PC-3 (cell line): ENCODE measurements around the gene WDR7. TPM values are rescaled to one million over a fixed set of nuclear protein-coding genes. Genes with fewer than 3 reads are reported as not detected.
A peak's percentile ranks its signal among the peaks of the same experiment; 100 is the strongest.

Experiments used
- ATAC-seq: fragments of 200-7000 bp; cut with Tn5 transposase; 2 replicates; pipeline ENCODE4 v1.9.1; 2020; ENCODE audit warnings: mild to moderate bottlenecking, moderate library complexity
- BruUV-seq: library from RNA; stranded (reverse); fragments of 400-500 nt; replicated peaks from 2 replicates; lab custom pipeline; 2021; lab: Mats Ljungman, UMichigan
- CTCF ChIA-PET: fragments of 300-600 bp; sonication (Branson Sonifier 250); formaldehyde crosslinking; loops from one replicate; lab custom pipeline; 2022; ENCODE audit warnings: antibody characterized with exemption; lab: Charles Lee
- POLR2A ChIA-PET: fragments of 300-600 bp; sonication (Branson Sonifier 250); formaldehyde crosslinking; loops from one replicate; lab custom pipeline; 2022; ENCODE audit warnings: antibody characterized with exemption; ENCODE audit not compliant: unreplicated experiment; lab: Charles Lee
- DNase-seq: peaks from one replicate; pipeline ENCODE4 v3.0.0-alpha.2; 2015
- H2AFZ ChIP-seq: fragments of 300-600 bp; sonication (generic); 2 replicates; pipeline ENCODE4 v1.6.0; 2016; ENCODE audit warnings: antibody characterized with exemption, low read length
- H3F3A ChIP-seq: fragments of 300-600 bp; sonication (generic); one replicate; pipeline ENCODE4 v1.6.0; 2017; ENCODE audit warnings: antibody characterized with exemption, low read length, control low read depth, mild to moderate bottlenecking; ENCODE audit not compliant: unreplicated experiment
- H3K27ac ChIP-seq: fragments of 300-600 bp; sonication (generic); 2 replicates; pipeline ENCODE4 v1.5.1; 2016; ENCODE audit warnings: mild to moderate bottlenecking, low read length
- H3K27me3 ChIP-seq: fragments of 300-600 bp; sonication (generic); 2 replicates; pipeline ENCODE4 v1.6.1; 2016; ENCODE audit warnings: low read length, mixed read lengths
- H3K36me3 ChIP-seq: fragments of 300-600 bp; sonication (generic); 2 replicates; pipeline ENCODE4 v1.6.1; 2016; ENCODE audit warnings: low read depth, mixed run types, low read length, mixed read lengths
- H3K4me1 ChIP-seq: fragments of 300-600 bp; sonication (generic); 2 replicates; pipeline ENCODE4 v1.5.1; 2016; ENCODE audit warnings: low read length; ENCODE audit not compliant: insufficient read depth
- H3K4me2 ChIP-seq: fragments of 300-600 bp; sonication (generic); 2 replicates; pipeline ENCODE4 v1.6.0; 2016; ENCODE audit warnings: low read length
- H3K4me3 ChIP-seq: fragments of 300-600 bp; sonication (generic); 2 replicates; pipeline ENCODE4 v1.5.1; 2016; ENCODE audit warnings: mild to moderate bottlenecking, low read length, mixed read lengths
- H3K79me2 ChIP-seq: fragments of 300-600 bp; sonication (generic); 2 replicates; pipeline ENCODE4 v1.6.1; 2017; ENCODE audit warnings: low read length, mixed read lengths
- H3K9ac ChIP-seq: fragments of 300-600 bp; sonication (generic); 2 replicates; pipeline ENCODE4 v1.6.0; 2016; ENCODE audit warnings: mild to moderate bottlenecking, low read length
- H3K9me2 ChIP-seq: fragments of 300-600 bp; sonication (generic); replicated peaks from 2 replicates; pipeline ENCODE4 v1.6.1; 2016; ENCODE audit warnings: mixed run types, low read length, mixed read lengths
- H3K9me3 ChIP-seq: fragments of 300-600 bp; sonication (generic); 2 replicates; pipeline ENCODE4 v1.6.1; 2016; ENCODE audit warnings: low read length, mixed read lengths
- H4K20me1 ChIP-seq: fragments of 300-600 bp; sonication (generic); 2 replicates; pipeline ENCODE4 v1.6.1; 2016; ENCODE audit warnings: low read length, mixed read lengths
- CTCF ChIP-seq: fragments of 300-600 bp; sonication (generic); conservative IDR thresholded peaks from 2 replicates; pipeline ENCODE4 v1.5.1; 2017; ENCODE audit warnings: antibody characterized with exemption, low read depth, mild to moderate bottlenecking, low read length
- EZH2 ChIP-seq: fragments of 300-600 bp; sonication (generic); IDR thresholded peaks from one replicate; pipeline ENCODE4 v1.6.1; 2017; ENCODE audit warnings: antibody characterized with exemption, mild to moderate bottlenecking, low read length; ENCODE audit not compliant: unreplicated experiment
- EZH2phosphoT487 ChIP-seq: fragments of 300-600 bp; sonication (generic); IDR thresholded peaks from 2 replicates; pipeline ENCODE4 v1.6.1; 2018; ENCODE audit warnings: mild to moderate bottlenecking, antibody characterized with exemption, low read length, borderline replicate concordance
- intact Hi-C: fragments of 100-400 bp; cut with micrococcal nuclease; formaldehyde crosslinking; loops from 2 replicates; pipeline ENCODE4 v1.9.0; 2023
- total RNA-seq: library from RNA; depleted of rRNA; stranded (reverse); fragments of >200 nt; gene quantifications from 2 replicates; pipeline ENCODE4 v1.2.3, GENCODE V29; 2014

WDR7 gene
- total RNA-seq, 1 experiment from 2014 or later: 16.0 TPM

GRCh38 chr18:56789889-56790180, 138.7 kb downstream of the WDR7 start:
- Histone ChIP-seq H3K4me3 (no peak overlapping the region), H3K9ac (no peak overlapping the region), H3K27me3 (no peaks in the 10 kb centered on the region), H3F3A (no peaks in the 10 kb centered on the region), H3K9me3 (no peaks in the 10 kb centered on the region), H4K20me1 (no peaks in the 10 kb centered on the region), H3K9me2 (no peaks in the 10 kb centered on the region), H3K79me2 (no peaks in the 10 kb centered on the region), H3K36me3 (no peaks in the 10 kb centered on the region), H3K27ac (no peak overlapping the region), H3K4me1 (no peaks in the 10 kb centered on the region), H2AFZ (no peak overlapping the region), H3K4me2 (no peak overlapping the region)
- ATAC-seq: no peak
- no TSS peak for BruUV-seq
- CTCF ChIA-PET: no interaction called here
- no peak for DNase-seq
- TF ChIP-seq EZH2phosphoT487 (no peak), CTCF (peak; percentile 33; the same call in 1 of the 2 replicates), EZH2 (no peak)
- POLR2A ChIA-PET: no interaction called here
- intact Hi-C loops: no loop called here

GRCh38 chr18:56795381-56795780, 144.2 kb downstream of the WDR7 start:
- intact Hi-C loops: loop anchor here (5.0 kb wide), 1 partner anchor 33 kb away; no protein-coding TSS in a partner anchor

GRCh38 chr18:56799756-56800155, 148.6 kb downstream of the WDR7 start:
- TF ChIP-seq CTCF (no peak), EZH2phosphoT487 (no peak), EZH2 (no peak)
- H3K4me1 ChIP-seq: peaks cover 24% of the 10 kb centered on the region
- intact Hi-C loops: loop anchor here (5.0 kb wide), 1 partner anchor 37 kb away; no protein-coding TSS in a partner anchor
- ATAC-seq (peak; percentile 82), DNase-seq (peak; percentile 39)
- BruUV-seq: no TSS peak
- no peak overlapping the region for H3K4me3 ChIP-seq
- H3K4me2 ChIP-seq: peak overlapping the region; percentile 53
- H3K27me3 ChIP-seq: no peaks in the 10 kb centered on the region
- POLR2A ChIA-PET: no interaction called here
- H3K9ac ChIP-seq: no peak overlapping the region
- no peak overlapping the region for H3K27ac ChIP-seq
- no peaks in the 10 kb centered on the region for H3K9me2 ChIP-seq
- H3K79me2 ChIP-seq: no peaks in the 10 kb centered on the region
- no peak overlapping the region for H2AFZ ChIP-seq
- no peaks in the 10 kb centered on the region for H3K36me3 ChIP-seq
- no peaks in the 10 kb centered on the region for H4K20me1 ChIP-seq
- H3F3A ChIP-seq: no peaks in the 10 kb centered on the region
- H3K9me3 ChIP-seq: no peaks in the 10 kb centered on the region
- CTCF ChIA-PET: no interaction called here

More at GRCh38 chr18:56795381-56795780, 144.2 kb downstream of the WDR7 start:
- no peak for TF ChIP-seq EZH2
- TF ChIP-seq EZH2phosphoT487: no peak
- no peak for TF ChIP-seq CTCF
- H3K9me2 ChIP-seq: no peaks in the 10 kb centered on the region
- no peak overlapping the region for H3K9ac ChIP-seq
- no peaks in the 10 kb centered on the region for H3K79me2 ChIP-seq
- peaks cover 24% of the 10 kb centered on the region for H3K4me1 ChIP-seq
- H3F3A ChIP-seq: no peaks in the 10 kb centered on the region
- H3K9me3 ChIP-seq: no peaks in the 10 kb centered on the region
- no peak overlapping the region for H3K4me3 ChIP-seq
- no peak for ATAC-seq
- peak; percentile 10 for DNase-seq
- ChIA-PET POLR2A (no interaction called here), CTCF (no interaction called here)
- H2AFZ ChIP-seq: no peak overlapping the region
- H3K27ac ChIP-seq: no peak overlapping the region
- H3K4me2 ChIP-seq: no peak overlapping the region
- BruUV-seq: no TSS peak
- H3K27me3 ChIP-seq: no peaks in the 10 kb centered on the region
- H3K36me3 ChIP-seq: no peaks in the 10 kb centered on the region
- H4K20me1 ChIP-seq: no peaks in the 10 kb centered on the region
